ENCODE results near the gene DNER. TPM values are rescaled to one million over a fixed set of nuclear protein-coding genes. Genes with fewer than 3 reads are reported as not detected.

Gene DNER
- total RNA-seq, 1 experiment from 2014 or later, result 2.9 TPM

DNA sequence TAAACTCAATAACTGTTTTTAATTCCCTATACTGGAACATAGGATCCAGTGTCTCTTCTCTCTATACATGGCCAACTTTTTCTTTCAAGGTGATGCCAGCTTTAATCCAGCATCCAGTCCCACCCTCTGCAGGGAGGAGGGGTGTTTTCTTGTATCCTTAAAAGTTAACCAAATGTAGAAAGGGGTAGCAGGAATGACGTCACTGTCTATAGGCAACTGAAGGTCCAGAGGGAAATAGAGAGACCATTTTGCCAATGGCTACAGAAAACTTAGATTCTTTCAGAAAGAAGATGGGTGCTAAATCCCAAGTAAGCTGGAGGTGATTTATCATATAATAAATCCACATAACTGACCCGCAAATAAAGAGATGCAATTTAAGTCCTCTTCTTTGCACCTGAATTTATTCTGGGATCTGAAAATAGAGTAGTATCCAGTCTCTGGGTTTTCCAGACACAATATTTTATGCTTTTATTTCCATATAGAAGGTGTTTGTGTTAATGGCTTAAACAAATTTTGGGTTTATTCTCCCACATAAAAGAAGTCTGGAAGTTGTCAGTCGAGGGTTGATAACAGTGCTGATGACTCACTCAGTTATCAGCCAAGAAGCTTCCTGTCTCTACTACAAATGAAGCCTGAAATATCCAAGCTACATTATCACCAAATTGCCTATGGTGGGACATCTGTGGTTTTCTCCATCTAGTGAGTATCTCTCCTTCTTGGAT lies 5.7 kb upstream of the DNER start:
- POLR2A ChIA-PET, result no interaction called here
- ATAC-seq, result peak; percentile 20; the same call in 1 of the 2 replicates
- TF ChIP-seq SIN3A (IDR thresholded peaks at IDR 0.05; ENCODE audit: low read depth) (no peak), EZH2phosphoT487 (IDR thresholded peaks at IDR 0.05; ENCODE audit: borderline replicate concordance) (no peak), POLR2AphosphoS5 (IDR thresholded peaks at IDR 0.05; ENCODE audit: low read depth, low read length) (no peak), FOSL1 (IDR thresholded peaks at IDR 0.05; ENCODE audit: low read depth) (no peak), SP1 (IDR thresholded peaks at IDR 0.05; ENCODE audit: low read depth) (no peak), CTCF (IDR thresholded peaks at IDR 0.05 in 2 of 3, conservative IDR thresholded peaks at IDR 0.05 in 1 of 3; ENCODE audit: borderline replicate concordance in 1 of 3, insufficient read depth in 1 of 3, low read depth in 2 of 3, low read length in 2 of 3) (no peak), JUND (IDR thresholded peaks at IDR 0.05) (no peak), CBX3 (IDR thresholded peaks at IDR 0.05; ENCODE audit: low read depth) (no peak), SRF (IDR thresholded peaks at IDR 0.05; ENCODE audit: low read depth) (no peak), RAD21 (IDR thresholded peaks at IDR 0.05; ENCODE audit: low read depth) (no peak), YY1 (IDR thresholded peaks at IDR 0.05; ENCODE audit: extremely low read depth, insufficient replicate concordance, low read depth, low read length) (no peak), TCF7L2 (IDR thresholded peaks at IDR 0.05; ENCODE audit: borderline replicate concordance, extremely low read depth, insufficient read depth, insufficient read length) (no peak), CEBPB (IDR thresholded peaks at IDR 0.05; ENCODE audit: low read depth) (no peak), ZFX (IDR thresholded peaks at IDR 0.05) (no peak), ATF3 (IDR thresholded peaks at IDR 0.05) (no peak), ELF1 (IDR thresholded peaks at IDR 0.05; ENCODE audit: borderline replicate concordance, low read depth) (no peak)
- TF ChIP-seq, protein P1, sequence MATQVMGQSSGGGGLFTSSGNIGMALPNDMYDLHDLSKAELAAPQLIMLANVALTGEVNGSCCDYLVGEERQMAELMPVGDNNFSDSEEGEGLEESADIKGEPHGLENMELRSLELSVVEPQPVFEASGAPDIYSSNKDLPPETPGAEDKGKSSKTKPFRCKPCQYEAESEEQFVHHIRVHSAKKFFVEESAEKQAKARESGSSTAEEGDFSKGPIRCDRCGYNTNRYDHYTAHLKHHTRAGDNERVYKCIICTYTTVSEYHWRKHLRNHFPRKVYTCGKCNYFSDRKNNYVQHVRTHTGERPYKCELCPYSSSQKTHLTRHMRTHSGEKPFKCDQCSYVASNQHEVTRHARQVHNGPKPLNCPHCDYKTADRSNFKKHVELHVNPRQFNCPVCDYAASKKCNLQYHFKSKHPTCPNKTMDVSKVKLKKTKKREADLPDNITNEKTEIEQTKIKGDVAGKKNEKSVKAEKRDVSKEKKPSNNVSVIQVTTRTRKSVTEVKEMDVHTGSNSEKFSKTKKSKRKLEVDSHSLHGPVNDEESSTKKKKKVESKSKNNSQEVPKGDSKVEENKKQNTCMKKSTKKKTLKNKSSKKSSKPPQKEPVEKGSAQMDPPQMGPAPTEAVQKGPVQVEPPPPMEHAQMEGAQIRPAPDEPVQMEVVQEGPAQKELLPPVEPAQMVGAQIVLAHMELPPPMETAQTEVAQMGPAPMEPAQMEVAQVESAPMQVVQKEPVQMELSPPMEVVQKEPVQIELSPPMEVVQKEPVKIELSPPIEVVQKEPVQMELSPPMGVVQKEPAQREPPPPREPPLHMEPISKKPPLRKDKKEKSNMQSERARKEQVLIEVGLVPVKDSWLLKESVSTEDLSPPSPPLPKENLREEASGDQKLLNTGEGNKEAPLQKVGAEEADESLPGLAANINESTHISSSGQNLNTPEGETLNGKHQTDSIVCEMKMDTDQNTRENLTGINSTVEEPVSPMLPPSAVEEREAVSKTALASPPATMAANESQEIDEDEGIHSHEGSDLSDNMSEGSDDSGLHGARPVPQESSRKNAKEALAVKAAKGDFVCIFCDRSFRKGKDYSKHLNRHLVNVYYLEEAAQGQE (IDR thresholded peaks at IDR 0.05; ENCODE audit: low read depth), result no peak
- TF ChIP-seq, protein P2, sequence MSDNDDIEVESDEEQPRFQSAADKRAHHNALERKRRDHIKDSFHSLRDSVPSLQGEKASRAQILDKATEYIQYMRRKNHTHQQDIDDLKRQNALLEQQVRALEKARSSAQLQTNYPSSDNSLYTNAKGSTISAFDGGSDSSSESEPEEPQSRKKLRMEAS (IDR thresholded peaks at IDR 0.05), result no peak
- H3K27me3 ChIP-seq (ENCODE audit: insufficient read depth, low read length), result peaks cover 12% of the 10 kb centered on the region; the same call in 1 of the 2 replicates
- CTCF ChIA-PET, result no interaction called here
- no peak overlapping the region for H3K9ac ChIP-seq (ENCODE audit: low read length)
- H4K20me1 ChIP-seq (ENCODE audit: insufficient read depth), result no peaks in the 10 kb centered on the region
- DNase-seq (ENCODE audit: low read depth, low spot score), result no peak
- no peak overlapping the region for H3K4me3 ChIP-seq (replicated peaks in 1 of 2; ENCODE audit: low read depth in 1 of 2, low read length in 2 of 2)
- no peak overlapping the region for H3K4me2 ChIP-seq (ENCODE audit: low read length)
- H2AFZ ChIP-seq (ENCODE audit: low read depth, low read length, poor library complexity, severe bottlenecking), result no peak overlapping the region
- intact Hi-C loops (cut with micrococcal nuclease), result loop anchor here (5.0 kb wide), 3 partner anchors 133 to 1038 kb away; no protein-coding TSS in a partner anchor
- no peaks in the 10 kb centered on the region for H3K36me3 ChIP-seq (ENCODE audit: control insufficient read depth in 1 of 2, insufficient read depth in 2 of 2, low read length in 2 of 2)
- RAD21 ChIA-PET (ENCODE audit: low non-redundant PET in 1 of 2, low total read pairs in 2 of 2, uncharacterized antibody in 2 of 2, unreplicated experiment in 2 of 2), result no interaction called here
- H3K27ac ChIP-seq (ENCODE audit: low read depth, low read length), result no peak overlapping the region
- peaks cover 0 to 6% of the 10 kb centered on the region in 2 experiments; a peak in 2 of 4 replicates for H3K4me1 ChIP-seq (ENCODE audit: control insufficient read depth in 1 of 2, insufficient read depth in 2 of 2, low read length in 2 of 2)
- no TSS peak for BruUV-seq (replicated peaks)
- no peaks in the 10 kb centered on the region for H3K9me2 ChIP-seq (ENCODE audit: insufficient read depth)
- no peaks in the 10 kb centered on the region for H3K9me3 ChIP-seq (ENCODE audit: control insufficient read depth in 1 of 2, insufficient read depth in 1 of 2, low read depth in 1 of 2, low read length in 2 of 2)
- H3K79me2 ChIP-seq (ENCODE audit: insufficient read depth, low read length), result no peaks in the 10 kb centered on the region

Measured in HCT116 (cell line).